Omental fat pad (tissue), 4 donors: ENCODE measurements around the gene CCDC61. TPM values are rescaled to one million over a fixed set of nuclear protein-coding genes. Genes with fewer than 3 reads are reported as not detected.

ENCODE experiments used
- ATAC-seq: fragments of 150-250 bp; one replicate; pipeline ENCODE4 v1.9.1; 2016; ENCODE audit warnings: mild to moderate bottlenecking, moderate library complexity; ENCODE audit not compliant: low FRiP score
- DNase-seq: peaks from one replicate; pipeline ENCODE4 v3.0.0-alpha.2; 2019; ENCODE audit warnings: low spot score
- total RNA-seq, 4 donors: library from RNA; depleted of rRNA; stranded (reverse); fragments of >200 nt; gene quantifications; one replicate each; pipeline ENCODE4 v1.1.0, GENCODE V29; 2016
- TF ChIP-seq, protein P1 (sequence below), 3 donors: fragments of 450-650 bp; IDR thresholded peaks; one replicate each; pipeline ENCODE4 v1.5.1; 2016 to 2017; ENCODE audit warnings: antibody characterized with exemption in 3 of 3, mild to moderate bottlenecking in 3 of 3, moderate library complexity in 2 of 3

CCDC61 gene
- total RNA-seq, 4 donors from 2014 or later: 3.6 to 10.4 (median 6.1) TPM

DNA sequence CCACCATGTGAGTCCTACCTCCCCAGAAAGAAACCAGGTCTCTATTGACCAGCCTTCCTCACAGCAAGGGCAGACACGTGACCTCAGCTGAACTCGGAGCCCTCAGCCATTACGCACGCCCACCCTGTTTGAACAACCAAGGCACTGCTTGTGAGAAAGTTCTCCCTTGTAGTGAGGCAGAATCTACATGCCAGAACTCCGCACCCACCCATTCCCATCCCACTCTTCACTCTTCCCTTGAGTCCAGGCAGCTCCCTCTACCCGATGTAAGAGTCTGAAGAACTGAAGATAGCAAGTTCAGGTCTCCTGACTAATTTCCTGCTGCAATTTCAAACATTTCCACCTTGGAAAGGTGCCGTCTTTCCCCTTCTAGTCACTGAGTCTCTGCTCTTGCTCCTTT is 28.0 kb upstream of the CCDC61 start:
- no peak for DNase-seq
- ATAC-seq: no peak
- TF ChIP-seq, protein P1, sequence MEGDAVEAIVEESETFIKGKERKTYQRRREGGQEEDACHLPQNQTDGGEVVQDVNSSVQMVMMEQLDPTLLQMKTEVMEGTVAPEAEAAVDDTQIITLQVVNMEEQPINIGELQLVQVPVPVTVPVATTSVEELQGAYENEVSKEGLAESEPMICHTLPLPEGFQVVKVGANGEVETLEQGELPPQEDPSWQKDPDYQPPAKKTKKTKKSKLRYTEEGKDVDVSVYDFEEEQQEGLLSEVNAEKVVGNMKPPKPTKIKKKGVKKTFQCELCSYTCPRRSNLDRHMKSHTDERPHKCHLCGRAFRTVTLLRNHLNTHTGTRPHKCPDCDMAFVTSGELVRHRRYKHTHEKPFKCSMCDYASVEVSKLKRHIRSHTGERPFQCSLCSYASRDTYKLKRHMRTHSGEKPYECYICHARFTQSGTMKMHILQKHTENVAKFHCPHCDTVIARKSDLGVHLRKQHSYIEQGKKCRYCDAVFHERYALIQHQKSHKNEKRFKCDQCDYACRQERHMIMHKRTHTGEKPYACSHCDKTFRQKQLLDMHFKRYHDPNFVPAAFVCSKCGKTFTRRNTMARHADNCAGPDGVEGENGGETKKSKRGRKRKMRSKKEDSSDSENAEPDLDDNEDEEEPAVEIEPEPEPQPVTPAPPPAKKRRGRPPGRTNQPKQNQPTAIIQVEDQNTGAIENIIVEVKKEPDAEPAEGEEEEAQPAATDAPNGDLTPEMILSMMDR (IDR thresholded peaks at IDR 0.05): no peak

DNA sequence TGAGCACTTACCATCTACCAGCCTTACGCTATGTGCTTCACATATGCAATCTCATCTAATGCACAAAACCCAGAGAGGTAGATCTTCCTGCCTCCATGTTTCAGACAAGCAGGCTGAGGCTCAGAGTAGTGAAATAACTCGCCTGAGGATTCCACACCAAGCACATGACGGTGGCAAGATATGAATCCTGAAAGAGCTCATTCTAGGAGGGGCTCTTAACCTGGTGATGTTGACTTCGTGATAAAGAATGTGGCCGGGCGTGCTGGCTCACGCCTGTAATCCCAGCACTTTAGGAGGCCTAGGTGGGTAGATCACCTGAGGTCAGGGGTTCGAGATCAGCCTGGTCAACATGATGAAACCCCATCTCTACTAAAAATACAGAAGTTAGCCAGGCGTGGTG is 26.6 kb upstream of the CCDC61 start:
- DNase-seq (no peak), ATAC-seq (no peak)
- TF ChIP-seq, protein P1 (IDR thresholded peaks at IDR 0.05): no peak

DNA sequence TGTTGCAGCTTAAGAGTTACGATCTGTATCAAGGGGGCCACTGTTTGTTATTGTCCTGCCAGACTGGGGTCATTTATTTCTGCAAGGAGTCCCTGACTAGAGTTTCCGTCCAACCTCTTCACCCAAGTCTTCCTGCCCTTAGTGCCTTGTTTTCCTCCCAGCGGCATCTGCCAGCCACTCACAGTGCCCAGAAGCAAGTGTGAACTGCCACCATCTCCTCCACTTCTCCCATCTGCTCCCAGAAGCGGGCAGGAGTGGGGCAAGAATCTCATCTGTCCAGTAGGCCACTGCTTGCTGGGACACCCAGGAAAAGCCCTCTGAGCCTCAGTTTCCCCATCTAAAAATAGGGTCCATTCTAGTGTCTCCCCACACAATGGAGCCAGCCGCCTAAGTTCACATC is 25.6 kb upstream of the CCDC61 start:
- TF ChIP-seq, protein P1 (IDR thresholded peaks at IDR 0.05): no peak
- ATAC-seq (no peak), DNase-seq (no peak)

DNA sequence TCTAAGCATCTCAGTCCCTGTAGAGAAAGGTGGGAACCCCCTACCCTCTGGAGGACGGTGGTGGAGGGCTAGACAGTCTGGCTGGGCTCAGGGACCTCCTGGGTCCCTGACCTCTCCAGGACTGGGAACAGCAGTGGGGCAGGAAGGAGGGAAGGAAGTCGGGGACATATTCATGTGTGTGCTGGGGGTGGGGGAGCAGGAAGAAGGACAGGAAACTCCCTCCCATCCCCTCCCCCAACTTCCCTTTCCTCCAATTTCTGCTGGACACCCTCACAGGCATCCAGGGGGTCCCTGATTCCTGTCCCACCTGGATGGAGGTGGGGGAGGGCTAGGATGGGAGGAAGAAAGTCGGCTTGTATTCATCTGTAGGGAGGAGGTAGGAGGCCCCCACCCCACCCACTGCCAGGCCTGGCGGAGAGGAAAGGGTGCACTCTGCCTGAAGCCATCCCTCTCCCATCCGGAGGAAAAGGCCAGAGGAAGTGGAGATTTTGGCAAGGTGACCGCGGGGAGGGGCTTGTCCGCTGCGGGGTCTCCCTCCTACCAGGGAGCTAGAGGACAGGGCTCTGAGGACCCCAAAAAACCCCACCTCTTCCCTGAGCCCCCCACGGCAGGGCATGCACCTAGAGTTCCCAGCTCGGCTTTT is 23.9 kb upstream of the CCDC61 start:
- no peak for ATAC-seq
- TF ChIP-seq, protein P1 (IDR thresholded peaks at IDR 0.05): no peak
- no peak for DNase-seq

DNA sequence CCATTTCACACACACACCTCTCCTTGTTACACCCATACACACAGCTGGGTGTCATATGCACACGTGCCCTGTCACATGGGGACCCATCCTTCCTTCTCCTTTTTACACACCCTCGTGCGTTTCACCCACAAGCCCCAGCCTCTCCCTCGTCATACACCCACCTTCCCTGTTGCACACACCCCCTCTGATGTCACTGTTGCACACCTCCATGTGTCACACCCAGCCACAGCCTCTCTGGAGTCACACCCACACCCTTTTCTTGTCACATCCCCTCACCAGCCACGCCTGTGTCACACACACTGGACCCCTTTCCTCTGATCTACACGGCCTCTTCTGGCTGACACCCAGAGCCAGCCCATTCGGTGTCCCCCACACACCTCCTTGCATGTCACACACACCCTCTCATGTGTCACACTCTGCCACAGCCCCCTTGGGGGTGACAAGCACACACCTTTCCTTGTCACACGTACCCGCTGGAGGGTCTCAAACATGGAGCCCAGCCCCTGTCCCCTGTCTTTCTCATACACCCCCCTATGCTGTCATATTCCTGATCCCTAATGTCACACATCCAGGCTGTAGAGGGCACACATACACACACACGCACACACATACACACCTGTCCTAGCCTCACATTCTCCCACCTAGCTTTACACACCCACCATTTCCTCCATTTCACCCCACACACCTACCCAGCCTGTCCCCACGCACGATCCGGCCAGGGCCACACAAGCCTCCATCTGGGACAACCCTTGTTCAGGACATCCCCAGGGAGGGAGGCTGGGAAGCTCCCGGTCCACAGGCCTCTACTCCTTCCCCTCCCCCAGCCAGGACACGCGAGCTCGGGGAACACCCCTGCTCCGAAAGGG is 23.0 kb upstream of the CCDC61 start:
- no peak for ATAC-seq
- DNase-seq: no peak
- TF ChIP-seq, protein P1 (IDR thresholded peaks at IDR 0.05): no peak

DNA sequence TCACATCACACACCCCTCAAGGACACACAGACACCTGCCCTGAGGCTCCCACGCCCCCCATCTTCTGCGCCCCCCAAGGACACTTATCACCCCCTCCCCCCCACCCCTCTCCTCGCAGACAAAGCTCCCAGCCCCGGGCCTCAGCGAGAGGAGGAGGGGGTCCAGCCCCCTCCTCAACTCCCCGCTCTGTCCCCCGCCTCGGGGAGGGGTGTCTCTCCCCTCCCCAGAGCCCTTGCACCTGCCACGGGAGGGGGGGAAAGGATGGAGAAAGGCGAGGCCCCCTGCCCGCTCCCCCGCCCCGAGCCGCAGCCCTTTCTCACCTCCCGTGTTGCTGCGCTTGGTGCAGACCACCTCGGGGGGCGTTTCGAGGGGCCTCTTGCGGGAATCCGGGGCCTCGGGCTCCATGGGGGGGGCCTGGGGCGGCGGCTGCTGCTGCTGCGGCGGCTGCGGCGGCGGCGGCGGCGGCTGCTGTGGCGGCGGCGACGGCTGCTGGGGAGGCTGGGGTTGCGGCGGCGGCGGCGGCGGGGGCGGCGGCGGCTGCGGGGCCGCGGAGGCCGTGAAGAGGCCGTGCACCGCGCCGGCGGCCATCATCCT is 22.2 kb upstream of the CCDC61 start:
- TF ChIP-seq, protein P1 (IDR thresholded peaks at IDR 0.05): no peak
- ATAC-seq (no peak), DNase-seq (no peak)
